ENCODE data around the gene PMEPA1. TPM values are rescaled to one million over a fixed set of nuclear protein-coding genes. Genes with fewer than 3 reads are reported as not detected.

The PMEPA1 gene
- total and polyA plus RNA-seq, 10 of the 15 experiments (the other 5 are each of a cell fraction or from before 2014, with no cell fraction given): 0.02 to 0.10 (median 0.04) TPM; not detected in 3

- RAD21 ChIA-PET (ENCODE audit: unreplicated experiment): interaction anchor here (0.7 kb wide), 1 partner anchor 26 kb away, joined by 4 read pairs; no protein-coding TSS in a partner anchor
- no peaks in the 10 kb centered on the region for H3K4me1 ChIP-seq (ENCODE audit: control insufficient read depth, insufficient read depth, low read length)
- WGBS (ENCODE audit: insufficient coverage, insufficient replicate concordance, low lambda C conversion rate, missing lambda C conversion rate): 76% methylated on average over 20 of the region's 20 CpGs
- intact Hi-C loops (cut with micrococcal nuclease; ENCODE audit: unreplicated experiment) (no loop called here), in situ Hi-C loops (cut with MboI) (loop anchor here (5.0 kb wide), 1 partner anchor 525 kb away; no protein-coding TSS in a partner anchor)
- H3K9ac ChIP-seq (ENCODE audit: control insufficient read depth, insufficient read depth, low read length): no peak overlapping the region
- CTCF ChIA-PET: interaction anchor here (4.7 kb wide), 1 partner anchor 430 kb away, joined by 48 read pairs; no protein-coding TSS in a partner anchor
- H3K79me2 ChIP-seq (ENCODE audit: control insufficient read depth, insufficient read depth, low read length): no peaks in the 10 kb centered on the region
- FAIRE-seq (no peak), DNase-seq (ENCODE audit: low read depth, low spot score) (no peak), ATAC-seq (no peak)
- POLR2A ChIA-PET: no interaction called here
- H3K9me3 ChIP-seq (replicated peaks; ENCODE audit: control insufficient read depth, insufficient read depth, low read length): no peaks in the 10 kb centered on the region
- no peaks in the 10 kb centered on the region for H4K20me1 ChIP-seq (ENCODE audit: control insufficient read depth, insufficient read depth)
- BruUV-seq (replicated peaks): no TSS peak
- no peak overlapping the region for H3K27ac ChIP-seq (ENCODE audit: control insufficient read depth, insufficient read depth)
- no peak overlapping the region for H3K4me2 ChIP-seq (ENCODE audit: control insufficient read depth, insufficient read depth)
- SMC1A ChIA-PET (ENCODE audit: uncharacterized antibody, unreplicated experiment): no interaction called here
- H3K4me3 ChIP-seq: no peak overlapping the region
- TF ChIP-seq KAT2A (conservative IDR thresholded peaks at IDR 0.05; ENCODE audit: control insufficient read depth, low read depth, low read length) (no peak), MTA3 (IDR thresholded peaks at IDR 0.05; ENCODE audit: borderline replicate concordance, low read length) (no peak), SMAD1 (IDR thresholded peaks at IDR 0.05; ENCODE audit: low read depth, partially characterized antibody) (no peak), NR2C2 (IDR thresholded peaks at IDR 0.05; ENCODE audit: borderline replicate concordance, control insufficient read depth, insufficient read length, low read depth) (no peak), BCLAF1 (IDR thresholded peaks at IDR 0.05) (no peak), FOXK2 (IDR thresholded peaks at IDR 0.05) (no peak), RFX5 (IDR thresholded peaks at IDR 0.05; ENCODE audit: low read depth, low read length) (no peak), NKRF (conservative IDR thresholded peaks at IDR 0.05) (no peak), BACH1 (IDR thresholded peaks at IDR 0.05; ENCODE audit: borderline replicate concordance) (no peak), ZNF207 (IDR thresholded peaks at IDR 0.05; ENCODE audit: borderline replicate concordance) (no peak), STAT3 (IDR thresholded peaks at IDR 0.05; ENCODE audit: low read depth, low read length) (no peak), IKZF1 (conservative IDR thresholded peaks at IDR 0.05) (no peak), KLF5 (IDR thresholded peaks at IDR 0.05; ENCODE audit: partially characterized antibody) (no peak), ZBTB33 (IDR thresholded peaks at IDR 0.05) (no peak), JUND (IDR thresholded peaks at IDR 0.05; ENCODE audit: low read depth, low read length) (no peak)
- H3K36me3 ChIP-seq (ENCODE audit: control insufficient read depth in 2 of 2, insufficient read depth in 2 of 2, low read length in 1 of 2): no peaks in the 10 kb centered on the region
- no peak overlapping the region for H2AFZ ChIP-seq (ENCODE audit: control insufficient read depth, low read depth, low read length)
- H3K27me3 ChIP-seq (replicated peaks in 1 of 2; ENCODE audit: control insufficient read depth in 2 of 2, insufficient read depth in 2 of 2, low read length in 1 of 2): no peaks in the 10 kb centered on the region
Measured at GRCh38 chr20:57656821-57657534, 52.8 kb downstream of the PMEPA1 start.
